ENCODE data around the gene SNCB. TPM values are rescaled to one million over a fixed set of nuclear protein-coding genes. Genes with fewer than 3 reads are reported as not detected.
A peak's percentile ranks its signal among the peaks of the same experiment; 100 is the strongest.

SNCB gene
- total and polyA plus RNA-seq, 2 of the 8 experiments (the other 6 are each of a cell fraction or from before 2014, with no cell fraction given) = 4.2 to 5.9 TPM

GRCh38 chr5:176609724-176610434, 20.5 kb downstream of the SNCB start, which contains the start of gene GPRIN1:
GPRIN1 (minus strand) TSS chr5:176610156; CDS start chr5:176599834, 10,322 bp downstream.
- Histone ChIP-seq H3K36me3 (ENCODE audit: control insufficient read depth in 2 of 4, insufficient read depth in 4 of 4, low read length in 3 of 4) (no peaks in the 10 kb centered on the region), H3K4me2 (ENCODE audit: insufficient read depth in 1 of 2, low read depth in 2 of 2, low read length in 2 of 2) (peak within 1 kb of the TSS; percentile 87 to 94), H3K27me3 (replicated peaks in 1 of 4; ENCODE audit: control insufficient read depth in 3 of 4, extremely low read depth in 1 of 4, insufficient read depth in 3 of 4, low read length in 3 of 4) (peaks cover 0 to 14% (median 10%) of the 10 kb centered on the region in 4 experiments; a peak in 5 of 7 replicates), H2BK12ac (ENCODE audit: low read depth, low read length) (peak within 1 kb of the TSS; percentile 84; the same call in 1 of the 2 replicates), H2AFZ (ENCODE audit: low read length) (no peak within 1 kb of the TSS), H4K91ac (replicated peaks; ENCODE audit: insufficient read length, low read length) (peak within 1 kb of the TSS; percentile 79), H3K9me3 (ENCODE audit: insufficient read depth in 2 of 2, low read depth in 1 of 2, low read length in 1 of 2) (no peaks in the 10 kb centered on the region), H3K4me3 (ENCODE audit: extremely low read depth in 1 of 4, insufficient read depth in 2 of 4, low read depth in 3 of 4, low read length in 4 of 4) (peak within 1 kb of the TSS; percentile 46 to 70 (median 65)), H4K8ac (ENCODE audit: extremely low read depth, insufficient read depth, low read length) (peak within 1 kb of the TSS; percentile 83), H3K14ac (ENCODE audit: insufficient read length) (no peak within 1 kb of the TSS), H3K56ac (replicated peaks; ENCODE audit: insufficient read length, low read depth, low read length) (peak within 1 kb of the TSS; percentile 2), H3K9ac (replicated peaks in 1 of 4; ENCODE audit: extremely low read depth in 1 of 4, low read depth in 3 of 4, low read length in 3 of 4) (peak within 1 kb of the TSS in 3 of 4 experiments; percentile 57 to 76 (median 63); a peak in 6 of 7 replicates), H2BK120ac (replicated peaks; ENCODE audit: low read depth, low read length) (no peak within 1 kb of the TSS), H3K4me1 (replicated peaks in 1 of 4; ENCODE audit: control insufficient read depth in 3 of 4, insufficient read depth in 4 of 4, low read length in 3 of 4) (peaks cover 0 to 8% (median 5%) of the 10 kb centered on the region in 4 experiments; a peak in 5 of 7 replicates), H2BK20ac (ENCODE audit: low read length) (peak within 1 kb of the TSS; percentile 61; the same call in 1 of the 2 replicates), H2AK5ac (ENCODE audit: low read depth, low read length) (peak within 1 kb of the TSS; percentile 98; the same call in 1 of the 2 replicates), H3K79me1 (ENCODE audit: low read depth, low read length) (no peaks in the 10 kb centered on the region), H3K79me2 (ENCODE audit: control insufficient read depth in 1 of 2, insufficient read depth in 2 of 2, low read length in 2 of 2) (no peaks in the 10 kb centered on the region), H4K20me1 (replicated peaks in 1 of 2; ENCODE audit: control insufficient read depth in 1 of 2, insufficient read depth in 2 of 2, low read length in 2 of 2) (peaks cover 5 to 8% of the 10 kb centered on the region in 2 experiments), H2BK5ac (ENCODE audit: low read depth, low read length) (peak within 1 kb of the TSS; percentile 71; the same call in 1 of the 2 replicates), H3K4ac (replicated peaks; ENCODE audit: insufficient read length, low read depth, low read length) (peak within 1 kb of the TSS; percentile 8), H2BK15ac (ENCODE audit: low read length) (peak within 1 kb of the TSS; percentile 75; the same call in 1 of the 2 replicates), H3K18ac (ENCODE audit: extremely low read depth, low read length) (peak within 1 kb of the TSS; percentile 90), H4K5ac (ENCODE audit: insufficient read length, low read depth, low read length) (no peak within 1 kb of the TSS), H3K23ac (ENCODE audit: insufficient read length) (no peak within 1 kb of the TSS), H3K27ac (ENCODE audit: low read depth, low read length) (no peak within 1 kb of the TSS), H3K23me2 (ENCODE audit: low read depth, low read length) (peaks cover 8% of the 10 kb centered on the region)
- DNase-seq (ENCODE audit: low read depth in 1 of 2, low spot score in 2 of 2) (peak in 1 of 2 experiments; percentile 83), FAIRE-seq (no peak)
- ChIA-PET POLR2A (ENCODE audit: partially characterized antibody) (no interaction called here), CTCF (ENCODE audit: partially characterized antibody) (interaction anchor here (0.8 to 6.0 kb wide), 5 partner anchors 10 to 22 kb away, joined by 3 to 37 read pairs (median 4); no protein-coding TSS in a partner anchor)
- WGBS, 2 experiments (ENCODE audit: extremely low coverage in 1 of 2, insufficient coverage in 1 of 2, insufficient read length in 1 of 2, insufficient replicate concordance in 2 of 2, low coverage in 1 of 2, low lambda C conversion rate in 2 of 2, missing lambda C conversion rate in 1 of 2) = 2% methylated on average over 43 of the region's 101 CpGs; no CpG with 5 or more reads in 1 of the 2 experiments
- TF ChIP-seq CBX8 (IDR thresholded peaks at IDR 0.05; ENCODE audit: borderline replicate concordance, low read depth, low read length) = no peak
- TF ChIP-seq KDM5A (IDR thresholded peaks at IDR 0.05; ENCODE audit: low read length) = no peak
- TF ChIP-seq KDM1A (IDR thresholded peaks at IDR 0.05; ENCODE audit: borderline replicate concordance, low read length) = peak; percentile 73
- TF ChIP-seq RBBP5 (IDR thresholded peaks at IDR 0.05; ENCODE audit: borderline replicate concordance, low read depth, low read length) = no peak
- TF ChIP-seq CTBP2 (IDR thresholded peaks at IDR 0.05; ENCODE audit: borderline replicate concordance, insufficient read depth, insufficient read length, low read length) = no peak
- peak; percentile 35; the same call in 1 of the 2 replicates for TF ChIP-seq TAF1 (IDR thresholded peaks at IDR 0.05; ENCODE audit: low read depth, low read length)
- TF ChIP-seq ATF2 (IDR thresholded peaks at IDR 0.05; ENCODE audit: low read length) = no peak
- no peak for TF ChIP-seq SP1 (IDR thresholded peaks at IDR 0.05; ENCODE audit: low read depth, low read length)
- peak in 1 of 2 experiments; percentile 75; a peak in 3 of 4 replicates for TF ChIP-seq SIN3A (conservative IDR thresholded peaks at IDR 0.05 in 1 of 2, IDR thresholded peaks at IDR 0.05 in 1 of 2; ENCODE audit: low read depth in 1 of 2, low read length in 2 of 2)
